Keratinocyte (primary cell): Measurements from ENCODE around the gene SNRPA1.

Experiments used
- CTCF ChIP-seq, 3 experiments: IDR thresholded peaks in 1 of 3; conservative IDR thresholded peaks in 1 of 3; optimal IDR thresholded peaks in 1 of 3; 2 replicates in 2 of 3; 3 replicates in 1 of 3; pipeline versions ENCODE3 to v1.5.1; 2011; ENCODE audit warnings: low read length in 3 of 3, mild to moderate bottlenecking in 3 of 3, moderate library complexity in 2 of 3, control low read depth in 1 of 3, inconsistent platforms in 1 of 3; ENCODE audit not compliant: insufficient read depth in 2 of 3; ENCODE audit errors: extremely low read depth in 1 of 3
- EZH2 ChIP-seq: IDR thresholded peaks from one replicate; pipeline ENCODE4 v1.6.1; 2012; ENCODE audit warnings: inconsistent platforms, mild to moderate bottlenecking, low read length, moderate library complexity

DNA sequence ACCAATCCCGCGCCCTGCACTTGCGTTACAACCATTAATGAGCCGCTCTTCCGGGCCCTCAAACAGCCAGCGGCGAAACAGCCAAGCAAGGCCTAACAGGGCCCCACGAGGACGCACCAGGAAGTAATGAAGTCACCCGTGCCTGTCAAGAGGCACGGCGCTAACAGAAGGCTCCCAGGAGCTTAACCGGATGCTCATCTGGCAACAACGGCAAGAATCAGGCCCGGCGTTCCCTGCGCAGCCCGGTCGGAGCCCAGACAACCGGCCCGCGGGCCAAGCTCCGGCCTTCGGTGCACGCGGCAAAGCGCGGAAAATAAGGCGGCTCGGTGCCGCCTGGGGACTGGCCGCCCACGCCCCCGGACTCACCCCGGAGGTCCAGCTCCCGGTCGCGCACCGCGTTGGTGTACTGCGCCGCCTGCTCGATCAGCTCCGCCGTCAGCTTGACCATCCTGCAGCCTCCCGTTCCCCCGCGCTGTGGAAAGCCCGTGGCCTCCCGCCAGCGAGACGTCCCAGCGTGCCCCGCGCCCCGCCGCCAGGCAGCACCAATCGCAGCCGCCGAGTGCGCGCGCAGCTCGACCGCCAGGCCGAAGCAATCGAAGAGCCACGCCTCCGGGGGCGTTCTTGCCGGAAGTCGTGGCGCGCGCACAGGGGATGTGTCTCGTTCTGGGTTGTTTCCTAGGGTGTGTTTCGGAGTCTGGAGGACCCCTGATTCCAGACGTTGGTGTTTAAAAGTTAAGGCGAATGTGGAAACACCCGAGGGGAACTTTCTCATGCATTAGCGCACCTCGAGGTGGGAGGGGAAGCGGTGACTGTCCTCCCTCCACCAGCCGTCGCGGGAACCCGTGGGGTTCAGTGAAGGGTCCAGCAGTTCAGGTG lies at the start of gene SNRPA1:
- no peak for TF ChIP-seq CTCF (optimal IDR thresholded peaks at IDR 0.05 in 1 of 3, IDR thresholded peaks at IDR 0.05 in 1 of 3, conservative IDR thresholded peaks at IDR 0.05 in 1 of 3; ENCODE audit: extremely low read depth in 1 of 3, insufficient read depth in 2 of 3, low read length in 3 of 3)
- TF ChIP-seq EZH2, result no peak
